ENCODE measurements around the gene E2F8.

E2F8 gene

DNA sequence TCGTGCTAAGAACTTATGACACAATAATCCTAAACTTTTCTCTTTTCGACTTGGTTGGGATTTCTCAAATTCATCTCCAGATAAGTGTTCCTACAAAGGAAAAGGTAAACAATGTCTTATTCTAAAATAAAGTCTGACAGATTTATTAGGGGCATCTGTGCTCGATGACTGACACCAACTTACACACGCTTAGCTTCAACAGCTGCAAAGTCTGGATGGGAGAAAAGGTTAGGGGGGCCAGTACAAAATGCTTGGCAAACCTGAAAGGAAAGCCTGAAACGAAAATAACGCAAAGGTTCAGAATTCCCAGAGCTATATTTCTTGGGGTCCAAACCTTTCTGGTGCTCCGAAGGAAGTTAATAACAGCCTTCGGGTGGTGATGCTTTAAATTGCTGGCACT lies 3.4 kb downstream of the E2F8 start:
- no peak overlapping the region for H3K9ac ChIP-seq (ENCODE audit: low read depth, low read length, poor library complexity)
- H3K4ac ChIP-seq (ENCODE audit: low read length), result no peak overlapping the region
- H3K14ac ChIP-seq (ENCODE audit: low read length), result no peak overlapping the region
- no peak overlapping the region for H4K91ac ChIP-seq (ENCODE audit: low read depth, low read length, poor library complexity)
- H2BK5ac ChIP-seq (ENCODE audit: low read length), result no peak overlapping the region
- no peak overlapping the region for H4K8ac ChIP-seq (ENCODE audit: low read depth, low read length)
- H3K4me3 ChIP-seq (ENCODE audit: low read length in 2 of 2), result no peak overlapping the region
- peaks cover 0 to 8% (median 7%) of the 10 kb centered on the region in 3 experiments for H3K27me3 ChIP-seq (ENCODE audit: control insufficient read depth in 3 of 3, insufficient read depth in 3 of 3, low read depth in 1 of 3, low read length in 3 of 3)
- no CpG with 5 or more reads among the region's 8 CpGs for WGBS, 2 donors (ENCODE audit: extremely low coverage in 2 of 2, insufficient read length in 2 of 2, insufficient replicate concordance in 1 of 2)
- no peak overlapping the region for H3K27ac ChIP-seq (replicated peaks; ENCODE audit: low read length)
- no peak overlapping the region for H2BK12ac ChIP-seq (ENCODE audit: low read length)
- H3K18ac ChIP-seq (ENCODE audit: low read length), result no peak overlapping the region
- H3K23ac ChIP-seq (ENCODE audit: low read depth, low read length, poor library complexity), result no peak overlapping the region
- no peak overlapping the region for H2AK5ac ChIP-seq (ENCODE audit: low read depth, low read length)
- no peaks in the 10 kb centered on the region for H3K9me3 ChIP-seq (replicated peaks in 1 of 2; ENCODE audit: control insufficient read depth in 2 of 2, insufficient read depth in 1 of 2, low read depth in 1 of 2, low read length in 2 of 2)
- H3K36me3 ChIP-seq (replicated peaks in 1 of 2; ENCODE audit: control insufficient read depth in 2 of 2, insufficient read depth in 2 of 2, low read length in 2 of 2), result peaks cover 10 to 56% of the 10 kb centered on the region in 2 donors
- no peak overlapping the region for H3K4me2 ChIP-seq (ENCODE audit: insufficient read depth, low read length, poor library complexity, severe bottlenecking)
- peaks cover 4 to 7% of the 10 kb centered on the region in 2 donors for H3K4me1 ChIP-seq (ENCODE audit: control insufficient read depth in 2 of 2, insufficient read depth in 1 of 2, low read depth in 1 of 2, low read length in 2 of 2)
- no peak overlapping the region for H2AFZ ChIP-seq (ENCODE audit: low read length)
- no peak overlapping the region for H2BK15ac ChIP-seq (ENCODE audit: low read length)
- no peak for DNase-seq (ENCODE audit: low spot score)
- H2BK120ac ChIP-seq (ENCODE audit: low read depth, low read length), result no peak overlapping the region
- H3K79me1 ChIP-seq (ENCODE audit: low read depth, low read length), result no peaks in the 10 kb centered on the region

- Histone ChIP-seq H2BK120ac (ENCODE audit: low read depth, low read length) (no peak overlapping the region), H3K4me3 (ENCODE audit: low read length in 2 of 2) (no peak overlapping the region), H3K9me3 (replicated peaks in 1 of 2; ENCODE audit: control insufficient read depth in 2 of 2, insufficient read depth in 1 of 2, low read depth in 1 of 2, low read length in 2 of 2) (no peaks in the 10 kb centered on the region), H3K14ac (ENCODE audit: low read length) (no peak overlapping the region), H2BK5ac (ENCODE audit: low read length) (no peak overlapping the region), H3K18ac (ENCODE audit: low read length) (no peak overlapping the region), H3K4me2 (ENCODE audit: insufficient read depth, low read length, poor library complexity, severe bottlenecking) (no peak overlapping the region), H3K4ac (ENCODE audit: low read length) (no peak overlapping the region), H2AFZ (ENCODE audit: low read length) (no peak overlapping the region), H3K23ac (ENCODE audit: low read depth, low read length, poor library complexity) (no peak overlapping the region), H3K79me1 (ENCODE audit: low read depth, low read length) (no peaks in the 10 kb centered on the region), H3K27me3 (ENCODE audit: control insufficient read depth in 3 of 3, insufficient read depth in 3 of 3, low read depth in 1 of 3, low read length in 3 of 3) (peaks cover 0 to 2% (median 0%) of the 10 kb centered on the region in 3 experiments), H2AK5ac (ENCODE audit: low read depth, low read length) (no peak overlapping the region), H3K9ac (ENCODE audit: low read depth, low read length, poor library complexity) (no peak overlapping the region), H4K91ac (ENCODE audit: low read depth, low read length, poor library complexity) (no peak overlapping the region), H2BK15ac (ENCODE audit: low read length) (no peak overlapping the region), H3K27ac (replicated peaks; ENCODE audit: low read length) (no peak overlapping the region), H3K4me1 (ENCODE audit: control insufficient read depth in 2 of 2, insufficient read depth in 1 of 2, low read depth in 1 of 2, low read length in 2 of 2) (peaks cover 0 to 3% of the 10 kb centered on the region in 2 donors), H3K36me3 (replicated peaks in 1 of 2; ENCODE audit: control insufficient read depth in 2 of 2, insufficient read depth in 2 of 2, low read length in 2 of 2) (peaks cover 10 to 72% of the 10 kb centered on the region in 2 donors), H2BK12ac (ENCODE audit: low read length) (no peak overlapping the region), H4K8ac (ENCODE audit: low read depth, low read length) (no peak overlapping the region)
- WGBS, 2 donors (ENCODE audit: extremely low coverage in 2 of 2, insufficient read length in 2 of 2, insufficient replicate concordance in 1 of 2), result no CpG with 5 or more reads among the region's 5 CpGs
- DNase-seq (ENCODE audit: low spot score), result no peak
Observed at GRCh38 chr11:19234231-19234817, 6.4 kb downstream of the E2F8 start.

DNA sequence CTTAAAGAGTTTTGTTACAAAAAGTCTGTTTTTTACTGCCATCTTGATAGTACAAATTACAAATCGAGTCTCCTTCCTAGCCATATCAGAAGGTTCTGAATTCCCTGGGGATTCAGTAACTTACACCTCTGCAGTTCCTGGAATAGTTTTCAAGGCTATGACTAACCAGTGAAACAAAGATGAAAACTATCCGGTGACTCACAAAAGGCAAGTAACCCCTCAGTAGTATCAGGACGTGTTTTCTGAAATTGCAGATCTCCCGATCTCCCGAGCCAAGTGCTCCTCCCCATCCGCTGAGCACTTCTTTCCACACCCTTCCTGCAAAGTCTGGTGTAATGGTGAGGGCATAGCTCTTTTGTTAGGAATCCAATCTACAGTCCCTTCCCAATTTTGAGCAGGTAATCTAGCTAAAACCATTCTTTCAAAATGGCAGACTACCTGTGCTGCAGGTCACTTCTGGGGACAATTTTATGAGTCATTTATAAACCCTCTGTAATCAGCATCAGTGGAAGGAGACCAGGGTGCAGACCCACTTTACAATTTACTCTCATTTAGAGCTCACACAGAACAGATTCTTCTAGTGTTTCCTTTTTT lies 7.7 kb downstream of the E2F8 start:
- H2AFZ ChIP-seq (ENCODE audit: low read length), result no peak overlapping the region
- H3K9ac ChIP-seq (ENCODE audit: low read depth, low read length, poor library complexity), result no peak overlapping the region
- H3K36me3 ChIP-seq (replicated peaks in 1 of 2; ENCODE audit: control insufficient read depth in 2 of 2, insufficient read depth in 2 of 2, low read length in 2 of 2), result peaks cover 8 to 74% of the 10 kb centered on the region in 2 donors
- H2BK12ac ChIP-seq (ENCODE audit: low read length), result no peak overlapping the region
- no peaks in the 10 kb centered on the region for H3K79me1 ChIP-seq (ENCODE audit: low read depth, low read length)
- no peak overlapping the region for H4K8ac ChIP-seq (ENCODE audit: low read depth, low read length)
- no peak for DNase-seq (ENCODE audit: low spot score)
- H3K4me1 ChIP-seq (ENCODE audit: control insufficient read depth in 2 of 2, insufficient read depth in 1 of 2, low read depth in 1 of 2, low read length in 2 of 2), result peaks cover 0 to 1% of the 10 kb centered on the region in 2 donors
- no peak overlapping the region for H3K18ac ChIP-seq (ENCODE audit: low read length)
- no peak overlapping the region for H4K91ac ChIP-seq (ENCODE audit: low read depth, low read length, poor library complexity)
- no peak overlapping the region for H3K27ac ChIP-seq (replicated peaks; ENCODE audit: low read length)
- H2BK15ac ChIP-seq (ENCODE audit: low read length), result no peak overlapping the region
- H3K14ac ChIP-seq (ENCODE audit: low read length), result no peak overlapping the region
- no peak overlapping the region for H3K23ac ChIP-seq (ENCODE audit: low read depth, low read length, poor library complexity)
- H2BK120ac ChIP-seq (ENCODE audit: low read depth, low read length), result no peak overlapping the region
- no peaks in the 10 kb centered on the region for H3K9me3 ChIP-seq (replicated peaks in 1 of 2; ENCODE audit: control insufficient read depth in 2 of 2, insufficient read depth in 1 of 2, low read depth in 1 of 2, low read length in 2 of 2)
- no peak overlapping the region for H2BK5ac ChIP-seq (ENCODE audit: low read length)
- no peak overlapping the region for H3K4me3 ChIP-seq (ENCODE audit: low read length in 2 of 2)
- H2AK5ac ChIP-seq (ENCODE audit: low read depth, low read length), result no peak overlapping the region
- H3K4me2 ChIP-seq (ENCODE audit: insufficient read depth, low read length, poor library complexity, severe bottlenecking), result no peak overlapping the region
- no CpG with 5 or more reads among the region's 6 CpGs for WGBS, 2 donors (ENCODE audit: extremely low coverage in 2 of 2, insufficient read length in 2 of 2, insufficient replicate concordance in 1 of 2)
- H3K27me3 ChIP-seq (ENCODE audit: control insufficient read depth in 3 of 3, insufficient read depth in 3 of 3, low read depth in 1 of 3, low read length in 3 of 3), result no peaks in the 10 kb centered on the region
- no peak overlapping the region for H3K4ac ChIP-seq (ENCODE audit: low read length)

DNA sequence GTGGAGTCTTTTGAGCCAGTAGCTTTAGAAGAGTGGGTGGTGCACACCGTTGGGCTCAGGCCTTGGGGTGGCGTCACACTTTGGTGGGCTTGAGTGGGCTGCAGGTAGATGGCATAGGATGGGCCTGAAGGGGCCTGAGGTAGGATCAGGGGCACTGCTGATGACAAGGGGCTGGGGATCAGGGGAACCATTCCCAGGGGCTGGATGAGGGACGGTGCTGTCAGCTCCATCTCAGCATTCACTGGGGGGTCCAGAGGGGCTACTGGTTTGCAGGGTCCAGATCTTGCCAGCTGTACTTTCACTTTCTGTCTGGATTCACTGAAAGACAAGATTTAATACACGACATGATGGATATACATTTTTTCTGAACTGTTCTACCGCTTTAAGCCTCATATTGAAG lies 11.1 kb downstream of the E2F8 start:
- no peak overlapping the region for H4K8ac ChIP-seq (ENCODE audit: low read depth, low read length)
- H3K9ac ChIP-seq (ENCODE audit: low read depth, low read length, poor library complexity), result no peak overlapping the region
- no peak overlapping the region for H2BK15ac ChIP-seq (ENCODE audit: low read length)
- H3K9me3 ChIP-seq (replicated peaks in 1 of 2; ENCODE audit: control insufficient read depth in 2 of 2, insufficient read depth in 1 of 2, low read depth in 1 of 2, low read length in 2 of 2), result no peaks in the 10 kb centered on the region
- H2BK120ac ChIP-seq (ENCODE audit: low read depth, low read length), result no peak overlapping the region
- H2AK5ac ChIP-seq (ENCODE audit: low read depth, low read length), result no peak overlapping the region
- no peaks in the 10 kb centered on the region for H3K79me1 ChIP-seq (ENCODE audit: low read depth, low read length)
- no peak overlapping the region for H3K4ac ChIP-seq (ENCODE audit: low read length)
- H3K4me2 ChIP-seq (ENCODE audit: insufficient read depth, low read length, poor library complexity, severe bottlenecking), result no peak overlapping the region
- H4K91ac ChIP-seq (ENCODE audit: low read depth, low read length, poor library complexity), result no peak overlapping the region
- H3K14ac ChIP-seq (ENCODE audit: low read length), result no peak overlapping the region
- H2AFZ ChIP-seq (ENCODE audit: low read length), result no peak overlapping the region
- DNase-seq (ENCODE audit: low spot score), result no peak
- no peak overlapping the region for H3K18ac ChIP-seq (ENCODE audit: low read length)
- H2BK12ac ChIP-seq (ENCODE audit: low read length), result no peak overlapping the region
- H3K23ac ChIP-seq (ENCODE audit: low read depth, low read length, poor library complexity), result no peak overlapping the region
- H3K36me3 ChIP-seq (replicated peaks in 1 of 2; ENCODE audit: control insufficient read depth in 2 of 2, insufficient read depth in 2 of 2, low read length in 2 of 2), result peaks cover 5 to 67% of the 10 kb centered on the region in 2 donors
- WGBS, 2 donors (ENCODE audit: extremely low coverage in 2 of 2, insufficient read length in 2 of 2, insufficient replicate concordance in 1 of 2), result no CpG with 5 or more reads among the region's 5 CpGs
- no peaks in the 10 kb centered on the region for H3K4me1 ChIP-seq (ENCODE audit: control insufficient read depth in 2 of 2, insufficient read depth in 1 of 2, low read depth in 1 of 2, low read length in 2 of 2)
- no peak overlapping the region for H3K27ac ChIP-seq (replicated peaks; ENCODE audit: low read length)
- H3K4me3 ChIP-seq (ENCODE audit: low read length in 2 of 2), result no peak overlapping the region
- no peaks in the 10 kb centered on the region for H3K27me3 ChIP-seq (ENCODE audit: control insufficient read depth in 3 of 3, insufficient read depth in 3 of 3, low read depth in 1 of 3, low read length in 3 of 3)
- no peak overlapping the region for H2BK5ac ChIP-seq (ENCODE audit: low read length)
